GM12878 (cell line): Measurements from ENCODE around the gene MOGAT2. TPM values are rescaled to one million over a fixed set of nuclear protein-coding genes. Genes with fewer than 3 reads are reported as not detected.

Experiments used
- ATAC-seq: fragments of 200-7000 bp; cut with Tn5 transposase; 3 replicates; pipeline ENCODE4 v1.9.1; 2020; ENCODE audit warnings: mild to moderate bottlenecking, moderate library complexity
- BruUV-seq: library from RNA; stranded (reverse); fragments of 400-500 nt; replicated peaks from 2 replicates; lab custom pipeline; 2021; lab: Mats Ljungman, UMichigan
- CTCF ChIA-PET: fragments of 300-600 bp; sonication (Branson Sonifier 250); formaldehyde crosslinking; extraction: SDS; loops from one replicate; lab custom pipeline; 2021; ENCODE audit warnings: inconsistent platforms; lab: Yijun Ruan, JAX
- POLR2A ChIA-PET: fragments of 350-600 bp; formaldehyde crosslinking; extraction: SDS; loops from one replicate; lab custom pipeline; 2021; ENCODE audit warnings: inconsistent platforms; lab: Charles Lee
- RAD21 ChIA-PET: fragments of 300-600 bp; sonication (Branson Sonifier 250); formaldehyde crosslinking; loops from one replicate; lab custom pipeline; 2023; ENCODE audit warnings: antibody characterized with exemption; ENCODE audit not compliant: unreplicated experiment; lab: Charles Lee
- SMC1A ChIA-PET: fragments of 300-600 bp; sonication (Branson Sonifier 250); formaldehyde crosslinking; loops from one replicate; lab custom pipeline; 2023; ENCODE audit not compliant: unreplicated experiment, uncharacterized antibody; lab: Charles Lee
- DNase-seq: peaks from one replicate; pipeline ENCODE4 v3.0.0-alpha.2; 2011; ENCODE audit warnings: low read depth, low spot score
- FAIRE-seq: peaks from 3 replicates; lab custom pipeline; 2011; peaks lifted over from hg19 to GRCh38; lab: Jason Lieb, UNC
- H2AFZ ChIP-seq: 2 replicates; pipeline ENCODE4 v1.6.0; 2011; ENCODE audit warnings: low read depth, low read length, control low read depth; ENCODE audit not compliant: control insufficient read depth
- H3K27ac ChIP-seq: 2 replicates; pipeline ENCODE4 v1.5.1; 2011; ENCODE audit warnings: control low read depth; ENCODE audit not compliant: control insufficient read depth, insufficient read depth
- H3K27me3 ChIP-seq, 2 experiments: replicated peaks in 1 of 2; 2 replicates each; pipeline versions ENCODE4 v1.6.0 to v1.6.1; 2011; ENCODE audit warnings: low read length in 1 of 2; ENCODE audit not compliant: control insufficient read depth in 2 of 2, insufficient read depth in 2 of 2
- H3K36me3 ChIP-seq, 2 experiments: 2 replicates each; pipeline ENCODE4 v1.5.1; 2011; ENCODE audit warnings: low read length in 1 of 2; ENCODE audit not compliant: control insufficient read depth in 2 of 2, insufficient read depth in 2 of 2
- H3K4me1 ChIP-seq: 2 replicates; pipeline ENCODE4 v1.6.1; 2011; ENCODE audit warnings: mild to moderate bottlenecking, low read length, moderate library complexity, mixed read lengths; ENCODE audit not compliant: control insufficient read depth, insufficient read depth
- H3K4me2 ChIP-seq: 2 replicates; pipeline ENCODE4 v1.6.0; 2011; ENCODE audit warnings: control low read depth; ENCODE audit not compliant: control insufficient read depth, insufficient read depth
- H3K4me3 ChIP-seq: fragments of 200-600 bp; sonication (generic); 2 replicates; pipeline ENCODE4 v1.5.1; 2016
- H3K79me2 ChIP-seq: 2 replicates; pipeline ENCODE4 v1.6.0; 2011; ENCODE audit warnings: low read length; ENCODE audit not compliant: control insufficient read depth, insufficient read depth
- H3K9ac ChIP-seq: 2 replicates; pipeline ENCODE4 v1.8.0; 2011; ENCODE audit warnings: low read length, control low read depth, mixed read lengths; ENCODE audit not compliant: control insufficient read depth, insufficient read depth
- H3K9me3 ChIP-seq: replicated peaks from 3 replicates; pipeline ENCODE4 v1.5.1; 2011; ENCODE audit warnings: mild to moderate bottlenecking, low read length; ENCODE audit not compliant: control insufficient read depth, insufficient read depth
- H4K20me1 ChIP-seq: 2 replicates; pipeline ENCODE4 v1.6.0; 2011; ENCODE audit not compliant: control insufficient read depth, insufficient read depth
- GATAD2B ChIP-seq: fragments of 450-650 bp; conservative IDR thresholded peaks from 2 replicates; pipeline ENCODE4 v1.6.1; 2017; ENCODE audit warnings: low read depth, mild to moderate bottlenecking, moderate library complexity
- POLR2AphosphoS2 ChIP-seq: IDR thresholded peaks from 2 replicates; pipeline ENCODE4 v1.6.1; 2011; ENCODE audit warnings: low read depth, mild to moderate bottlenecking, low read length, improper control_type of control experiment, moderate library complexity
- PRDM15 ChIP-seq: fragments of 450-650 bp; formaldehyde crosslinking; IDR thresholded peaks from 2 replicates; pipeline ENCODE4 v1.4.0; 2020; ENCODE audit warnings: mild to moderate bottlenecking, moderate library complexity
- USF1 ChIP-seq: IDR thresholded peaks from 2 replicates; pipeline ENCODE4 v1.6.1; 2011; ENCODE audit warnings: borderline replicate concordance, low read depth, mild to moderate bottlenecking, moderate library complexity, mixed read lengths, low read length; ENCODE audit not compliant: insufficient read depth; ENCODE audit errors: extremely low read length
- WGBS: methylation state at CpG from one replicate; pipeline ENCODE4 v1.1.6; 2016; ENCODE audit warnings: low lambda C conversion rate; ENCODE audit not compliant: insufficient replicate concordance, insufficient coverage; ENCODE audit errors: missing lambda C conversion rate; 5-methylcytosine and 5-hydroxymethylcytosine counted together
- in situ Hi-C: fragments of 300-500 bp; cut with MboI; formaldehyde crosslinking; loops from 9 replicates; pipeline ENCODE4 v1.14.3; 2018; ENCODE audit warnings: mixed read lengths
- intact Hi-C: fragments of 100-400 bp; cut with micrococcal nuclease; formaldehyde crosslinking; loops from one replicate; pipeline ENCODE4 v1.14.2; 2022; ENCODE audit not compliant: unreplicated experiment
- polyA plus RNA-seq, 11 experiments: library from polyadenylated mRNA; depleted of rRNA in 4 of 11; unstranded in 6 of 11; stranded (reverse) in 5 of 11; fragments of >200 nt; fragmentation: Nextera tagmentation in 4 of 11; fragmentation: Illumina TruSeq in 1 of 11; extraction: Ambion mirVana in 4 of 11; extraction: Trizol in 1 of 11; gene quantifications; 1 replicate in 1 of 11; 2 replicates in 10 of 11; pipeline versions ENCODE4 v1.2.1 to v1.2.3, GENCODE V29; 2011 to 2016; ENCODE audit warnings: inconsistent platforms in 2 of 11, missing spikeins in 2 of 11, low read depth in 1 of 11
- total RNA-seq, 4 experiments: library from RNA; depleted of rRNA in 3 of 4; stranded (reverse); fragments of >200 nt in 3 of 4; fragmentation: Illumina TruSeq in 1 of 4; extraction: Trizol in 1 of 4; gene quantifications; 2 replicates each; pipeline versions ENCODE4 v1.2.1 to v1.2.3, GENCODE V29; 2013 to 2021

The MOGAT2 gene
- total and polyA plus RNA-seq, 10 of the 15 experiments (the other 5 are each of a cell fraction or from before 2014, with no cell fraction given), result 0.15 to 0.45 (median 0.22) TPM; not detected in 1

DNA sequence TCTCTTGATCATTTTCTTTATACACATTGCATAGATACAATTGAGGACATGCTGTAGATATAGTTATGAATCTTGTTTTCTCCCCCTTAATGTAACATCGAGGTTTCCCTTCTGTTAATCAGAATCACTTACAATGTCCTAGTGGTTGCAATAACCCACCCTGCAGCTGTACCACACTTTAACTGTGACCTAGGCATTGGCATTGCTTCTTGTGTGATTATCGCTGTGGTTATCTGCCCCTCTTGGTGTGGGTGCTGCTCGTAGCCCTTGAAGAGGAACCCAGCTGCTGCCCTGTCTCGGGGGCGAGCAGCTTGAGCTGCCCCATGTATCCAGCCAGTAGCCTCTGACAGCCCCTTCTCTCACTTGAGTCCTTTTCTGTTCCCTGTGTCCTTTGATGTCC lies 52.5 kb downstream of the MOGAT2 start:
- Histone ChIP-seq H3K79me2 (peaks cover 6% of the 10 kb centered on the region; the same call in 1 of the 2 replicates), H3K4me3 (peak overlapping the region; percentile 13; the same call in 1 of the 2 replicates), H3K9me3 (no peaks in the 10 kb centered on the region), H4K20me1 (no peaks in the 10 kb centered on the region), H3K36me3 (no peaks in the 10 kb centered on the region), H3K27ac (no peak overlapping the region), H3K27me3 (no peaks in the 10 kb centered on the region), H3K4me1 (peaks cover 56% of the 10 kb centered on the region), H3K9ac (no peak overlapping the region), H3K4me2 (peak overlapping the region; percentile 95), H2AFZ (no peak overlapping the region)
- CTCF ChIA-PET, result interaction anchor here (0.6 to 3.7 kb wide), 5 partner anchors 16 to 172 kb away, joined by 3 to 22 read pairs (median 3); no protein-coding TSS in a partner anchor
- TF ChIP-seq PRDM15 (CRISPR knock-in tag) (no peak), GATAD2B (no peak), POLR2AphosphoS2 (no peak), USF1 (no peak)
- TSS peak; percentile 49 for BruUV-seq
- in situ Hi-C loops (no loop called here), intact Hi-C loops (no loop called here)
- RAD21 ChIA-PET, result interaction anchor here (1.3 to 3.7 kb wide), 4 partner anchors 17 to 99 kb away, joined by 3 to 21 read pairs (median 4); no protein-coding TSS in a partner anchor
- ATAC-seq (no peak), DNase-seq (no peak), FAIRE-seq (no peak)
- SMC1A ChIA-PET, result interaction anchor here (0.9 to 2.3 kb wide), 8 partner anchors 16 to 122 kb away, joined by 3 to 9 read pairs (median 4); no protein-coding TSS in a partner anchor
- 42% methylated on average over 5 of the region's 5 CpGs for WGBS
- POLR2A ChIA-PET, result interaction anchor here (0.6 to 1.7 kb wide), 4 partner anchors 12 to 54 kb away, joined by 3 to 7 read pairs (median 4); no protein-coding TSS in a partner anchor
